Mesothelial cell of epicardium (in vitro differentiated cells): ENCODE results near the gene CHST11. TPM values are rescaled to one million over a fixed set of nuclear protein-coding genes. Genes with fewer than 3 reads are reported as not detected.

Experiments
- DNase-seq, 2 experiments: peaks; one replicate each; pipeline ENCODE4 v3.0.0; 2021; ENCODE audit warnings: low spot score in 2 of 2; ENCODE audit not compliant: unreplicated experiment in 2 of 2
- H3K27ac Mint-ChIP-seq: 2 replicates; pipeline ENCODE4 v1.8.0; 2021; ENCODE audit warnings: mixed read lengths
- H3K27me3 Mint-ChIP-seq: 2 replicates; pipeline ENCODE4 v1.8.0; 2021; ENCODE audit warnings: low read depth, mixed read lengths
- H3K36me3 Mint-ChIP-seq: 2 replicates; pipeline ENCODE4 v1.8.0; 2021; ENCODE audit warnings: mixed read lengths
- H3K4me1 Mint-ChIP-seq: 2 replicates; pipeline ENCODE4 v1.8.0; 2021; ENCODE audit warnings: mixed read lengths
- H3K4me3 Mint-ChIP-seq: 2 replicates; pipeline ENCODE4 v1.8.0; 2021; ENCODE audit warnings: mild to moderate bottlenecking, moderate library complexity, mixed read lengths
- H3K9me3 Mint-ChIP-seq: 2 replicates; pipeline ENCODE4 v1.8.0; 2021; ENCODE audit warnings: mixed read lengths
- total RNA-seq: library from RNA; stranded (reverse); gene quantifications from 3 replicates; pipeline ENCODE4 v1.2.1, GENCODE V29; 2021
- TF ChIP-seq, protein P1 (sequence below): fragments of 200-600 bp; sonication (generic); IDR thresholded peaks from one replicate; pipeline ENCODE4 v1.5.0; 2021; ENCODE audit warnings: antibody characterized with exemption; ENCODE audit not compliant: unreplicated experiment

The CHST11 gene
- total RNA-seq, 1 donor from 2014 or later = 15.0 TPM

DNA sequence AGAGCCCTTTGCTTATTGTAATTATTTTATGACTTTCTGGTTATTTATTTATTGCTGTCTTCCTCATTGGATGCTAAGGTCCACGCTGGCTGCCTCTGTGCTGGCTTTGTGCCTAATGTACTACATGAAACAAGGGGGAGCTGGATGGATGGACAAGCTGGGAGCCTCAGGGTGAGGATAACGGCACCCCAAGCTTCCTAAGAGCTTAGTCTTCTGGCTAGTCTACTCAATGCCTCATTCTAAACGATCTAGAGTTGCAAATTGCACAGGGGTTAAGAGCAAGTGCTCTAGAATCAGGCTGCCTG is 172.0 kb downstream of the CHST11 start:
- peaks cover 88% of the 10 kb centered on the region for H3K27me3 Mint-ChIP-seq
- H3K4me1 Mint-ChIP-seq = peaks cover 22% of the 10 kb centered on the region
- DNase-seq = no peak
- TF ChIP-seq, protein P1, sequence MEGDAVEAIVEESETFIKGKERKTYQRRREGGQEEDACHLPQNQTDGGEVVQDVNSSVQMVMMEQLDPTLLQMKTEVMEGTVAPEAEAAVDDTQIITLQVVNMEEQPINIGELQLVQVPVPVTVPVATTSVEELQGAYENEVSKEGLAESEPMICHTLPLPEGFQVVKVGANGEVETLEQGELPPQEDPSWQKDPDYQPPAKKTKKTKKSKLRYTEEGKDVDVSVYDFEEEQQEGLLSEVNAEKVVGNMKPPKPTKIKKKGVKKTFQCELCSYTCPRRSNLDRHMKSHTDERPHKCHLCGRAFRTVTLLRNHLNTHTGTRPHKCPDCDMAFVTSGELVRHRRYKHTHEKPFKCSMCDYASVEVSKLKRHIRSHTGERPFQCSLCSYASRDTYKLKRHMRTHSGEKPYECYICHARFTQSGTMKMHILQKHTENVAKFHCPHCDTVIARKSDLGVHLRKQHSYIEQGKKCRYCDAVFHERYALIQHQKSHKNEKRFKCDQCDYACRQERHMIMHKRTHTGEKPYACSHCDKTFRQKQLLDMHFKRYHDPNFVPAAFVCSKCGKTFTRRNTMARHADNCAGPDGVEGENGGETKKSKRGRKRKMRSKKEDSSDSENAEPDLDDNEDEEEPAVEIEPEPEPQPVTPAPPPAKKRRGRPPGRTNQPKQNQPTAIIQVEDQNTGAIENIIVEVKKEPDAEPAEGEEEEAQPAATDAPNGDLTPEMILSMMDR = no peak
- no peak overlapping the region for H3K27ac Mint-ChIP-seq
- no peaks in the 10 kb centered on the region for H3K36me3 Mint-ChIP-seq
- no peaks in the 10 kb centered on the region for H3K9me3 Mint-ChIP-seq
- no peak overlapping the region for H3K4me3 Mint-ChIP-seq

DNA sequence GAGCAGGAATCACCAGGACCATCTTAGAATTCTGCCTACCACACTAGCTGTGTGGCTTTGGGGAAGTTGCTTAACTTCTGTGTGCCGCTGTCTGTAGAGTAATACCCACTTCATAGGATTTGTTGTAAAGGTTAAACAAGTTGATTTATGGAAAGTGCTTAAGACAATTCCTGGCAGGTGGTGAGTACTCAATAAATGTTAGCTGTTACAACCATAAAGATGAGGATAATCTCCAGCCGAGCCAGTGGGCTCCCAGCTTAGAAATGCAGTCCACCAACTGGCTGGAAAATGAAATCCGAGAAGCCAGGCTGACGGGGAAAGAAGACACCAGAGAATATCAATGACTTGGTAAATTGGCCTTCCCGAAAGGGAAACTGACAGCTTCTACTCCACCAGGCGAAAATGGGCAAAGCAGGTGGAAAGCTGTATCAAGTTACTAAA is 173.5 kb downstream of the CHST11 start:
- no peak overlapping the region for H3K4me3 Mint-ChIP-seq
- DNase-seq = no peak
- H3K36me3 Mint-ChIP-seq = no peaks in the 10 kb centered on the region
- H3K9me3 Mint-ChIP-seq = no peaks in the 10 kb centered on the region
- no peak overlapping the region for H3K27ac Mint-ChIP-seq
- H3K27me3 Mint-ChIP-seq = peaks cover 87% of the 10 kb centered on the region
- TF ChIP-seq, protein P1 = no peak
- H3K4me1 Mint-ChIP-seq = peaks cover 19% of the 10 kb centered on the region

DNA sequence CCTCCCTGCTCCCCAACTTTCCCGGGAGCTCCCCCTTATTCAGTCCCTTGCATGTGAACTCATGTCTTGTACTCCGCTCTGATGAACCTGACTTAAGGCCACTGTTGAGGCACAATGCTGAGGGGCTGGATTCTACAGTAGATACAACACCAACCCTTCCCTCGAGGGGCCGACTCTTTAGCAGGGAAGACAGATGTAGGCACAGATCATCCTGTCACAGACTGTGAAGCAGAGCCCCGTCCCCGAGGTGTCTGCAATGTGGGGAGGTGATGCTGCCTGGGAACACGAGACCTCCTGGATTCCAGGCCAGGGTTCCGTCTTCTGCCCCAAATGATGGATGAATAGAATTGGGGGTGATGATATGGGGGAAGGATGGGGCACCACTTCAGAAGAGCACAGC is 175.1 kb downstream of the CHST11 start:
- no peak overlapping the region for H3K4me3 Mint-ChIP-seq
- DNase-seq = no peak
- no peaks in the 10 kb centered on the region for H3K9me3 Mint-ChIP-seq
- H3K27me3 Mint-ChIP-seq = peaks cover 82% of the 10 kb centered on the region
- no peak overlapping the region for H3K27ac Mint-ChIP-seq
- TF ChIP-seq, protein P1 = no peak
- H3K36me3 Mint-ChIP-seq = no peaks in the 10 kb centered on the region
- peaks cover 17% of the 10 kb centered on the region for H3K4me1 Mint-ChIP-seq

DNA sequence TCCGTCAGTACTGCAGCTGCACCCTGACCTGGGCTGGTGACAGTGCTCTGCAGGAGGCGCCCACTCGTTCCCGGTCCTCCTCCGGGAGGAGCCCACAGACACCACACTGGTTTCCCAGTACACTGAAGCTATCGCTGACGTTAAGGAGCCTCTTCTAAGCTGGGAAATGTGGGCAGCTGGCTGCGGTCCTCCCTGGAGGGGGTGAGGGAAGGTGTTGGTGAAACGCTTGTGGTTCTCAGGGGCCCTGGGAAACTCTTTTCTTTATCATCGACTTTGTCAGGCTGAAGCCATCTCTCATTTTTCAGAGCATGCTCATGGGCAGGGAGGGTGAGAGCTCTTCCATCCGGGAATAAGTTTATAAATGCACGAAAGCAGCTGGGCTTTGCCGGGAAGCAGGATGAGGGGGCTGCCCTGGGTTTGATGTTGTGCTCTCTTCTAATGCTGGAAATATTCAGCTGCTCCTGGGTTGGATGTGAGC is 176.0 kb downstream of the CHST11 start:
- H3K4me1 Mint-ChIP-seq = peaks cover 16% of the 10 kb centered on the region
- no peaks in the 10 kb centered on the region for H3K9me3 Mint-ChIP-seq
- H3K27me3 Mint-ChIP-seq = peaks cover 76% of the 10 kb centered on the region
- TF ChIP-seq, protein P1 = no peak
- no peak for DNase-seq
- H3K4me3 Mint-ChIP-seq = no peak overlapping the region
- H3K27ac Mint-ChIP-seq = no peak overlapping the region
- H3K36me3 Mint-ChIP-seq = no peaks in the 10 kb centered on the region

- peaks cover 71% of the 10 kb centered on the region for H3K27me3 Mint-ChIP-seq
- TF ChIP-seq, protein P1 = no peak
- no peak overlapping the region for H3K4me3 Mint-ChIP-seq
- no peaks in the 10 kb centered on the region for H3K36me3 Mint-ChIP-seq
- DNase-seq = no peak
- no peaks in the 10 kb centered on the region for H3K9me3 Mint-ChIP-seq
- peaks cover 16% of the 10 kb centered on the region for H3K4me1 Mint-ChIP-seq
- H3K27ac Mint-ChIP-seq = no peak overlapping the region
These were observed 177.3 kb downstream of the CHST11 start for GRCh38 chr12:104634044-104634443.

GRCh38 chr12:104634852-104635251 is 178.1 kb downstream of the CHST11 start:
- Mint-ChIP-seq H3K36me3 (no peaks in the 10 kb centered on the region), H3K4me1 (peaks cover 16% of the 10 kb centered on the region), H3K9me3 (no peaks in the 10 kb centered on the region), H3K4me3 (no peak overlapping the region), H3K27me3 (peaks cover 69% of the 10 kb centered on the region), H3K27ac (no peak overlapping the region)
- no peak for DNase-seq
- TF ChIP-seq, protein P1 = no peak
